ENCODE data around the gene SIAH3. TPM values are rescaled to one million over a fixed set of nuclear protein-coding genes. Genes with fewer than 3 reads are reported as not detected.

SIAH3 gene
- total RNA-seq, 6 experiments from 2014 or later, result not detected

- peaks cover 11% of the 10 kb centered on the region for H3K27me3 Mint-ChIP-seq (ENCODE audit: insufficient read depth)
- H3K9me3 Mint-ChIP-seq, result no peaks in the 10 kb centered on the region
- H3K27ac Mint-ChIP-seq, result no peak overlapping the region
- no peak for TF ChIP-seq CTCF (IDR thresholded peaks at IDR 0.05)
- H3K4me1 Mint-ChIP-seq (ENCODE audit: low read depth), result no peaks in the 10 kb centered on the region
- no peak for DNase-seq
- no peak overlapping the region for H3K4me3 Mint-ChIP-seq
- no peaks in the 10 kb centered on the region for H3K36me3 Mint-ChIP-seq (ENCODE audit: low read depth)
Observed at GRCh38 chr13:45892513-45892912, 41.0 kb upstream of the SIAH3 start.

- H3K4me3 Mint-ChIP-seq, result no peak overlapping the region
- no peaks in the 10 kb centered on the region for H3K36me3 Mint-ChIP-seq (ENCODE audit: low read depth)
- no peaks in the 10 kb centered on the region for H3K9me3 Mint-ChIP-seq
- no peak for TF ChIP-seq CTCF (IDR thresholded peaks at IDR 0.05)
- no peak overlapping the region for H3K27ac Mint-ChIP-seq
- no peak for DNase-seq
- no peaks in the 10 kb centered on the region for H3K4me1 Mint-ChIP-seq (ENCODE audit: low read depth)
- H3K27me3 Mint-ChIP-seq (ENCODE audit: insufficient read depth), result peaks cover 9% of the 10 kb centered on the region
Observed at GRCh38 chr13:45889590-45890243, 38.2 kb upstream of the SIAH3 start.

GRCh38 chr13:45886466-45886865, 34.9 kb upstream of the SIAH3 start:
- Mint-ChIP-seq H3K4me1 (ENCODE audit: low read depth) (peaks cover 5% of the 10 kb centered on the region; the same call in 1 of the 2 replicates), H3K9me3 (no peaks in the 10 kb centered on the region), H3K36me3 (ENCODE audit: low read depth) (no peaks in the 10 kb centered on the region), H3K27ac (no peak overlapping the region), H3K4me3 (no peak overlapping the region), H3K27me3 (ENCODE audit: insufficient read depth) (peaks cover 7% of the 10 kb centered on the region)
- DNase-seq, result no peak
- no peak for TF ChIP-seq CTCF (IDR thresholded peaks at IDR 0.05)

- no peak overlapping the region for H3K4me3 Mint-ChIP-seq
- no peak for DNase-seq
- no peaks in the 10 kb centered on the region for H3K36me3 Mint-ChIP-seq (ENCODE audit: low read depth)
- no peaks in the 10 kb centered on the region for H3K9me3 Mint-ChIP-seq
- no peak for TF ChIP-seq CTCF (IDR thresholded peaks at IDR 0.05)
- peaks cover 3% of the 10 kb centered on the region for H3K27me3 Mint-ChIP-seq (ENCODE audit: insufficient read depth)
- H3K27ac Mint-ChIP-seq, result no peak overlapping the region
- peaks cover 5% of the 10 kb centered on the region; the same call in 1 of the 2 replicates for H3K4me1 Mint-ChIP-seq (ENCODE audit: low read depth)
Observed at GRCh38 chr13:45885194-45885593, 33.6 kb upstream of the SIAH3 start.

GRCh38 chr13:45882626-45883025, 31.1 kb upstream of the SIAH3 start:
- peaks cover 3% of the 10 kb centered on the region for H3K27me3 Mint-ChIP-seq (ENCODE audit: insufficient read depth)
- no peaks in the 10 kb centered on the region for H3K9me3 Mint-ChIP-seq
- no peak overlapping the region for H3K27ac Mint-ChIP-seq
- no peak for DNase-seq
- H3K4me1 Mint-ChIP-seq (ENCODE audit: low read depth), result peaks cover 5% of the 10 kb centered on the region; the same call in 1 of the 2 replicates
- H3K36me3 Mint-ChIP-seq (ENCODE audit: low read depth), result no peaks in the 10 kb centered on the region
- no peak for TF ChIP-seq CTCF (IDR thresholded peaks at IDR 0.05)
- H3K4me3 Mint-ChIP-seq, result no peak overlapping the region

All from HFFc6 (cell line).